ENCODE data around the gene FOXB1. TPM values are rescaled to one million over a fixed set of nuclear protein-coding genes. Genes with fewer than 3 reads are reported as not detected.

FOXB1 gene
- total RNA-seq, 1 donor from 2014 or later = not detected

DNA sequence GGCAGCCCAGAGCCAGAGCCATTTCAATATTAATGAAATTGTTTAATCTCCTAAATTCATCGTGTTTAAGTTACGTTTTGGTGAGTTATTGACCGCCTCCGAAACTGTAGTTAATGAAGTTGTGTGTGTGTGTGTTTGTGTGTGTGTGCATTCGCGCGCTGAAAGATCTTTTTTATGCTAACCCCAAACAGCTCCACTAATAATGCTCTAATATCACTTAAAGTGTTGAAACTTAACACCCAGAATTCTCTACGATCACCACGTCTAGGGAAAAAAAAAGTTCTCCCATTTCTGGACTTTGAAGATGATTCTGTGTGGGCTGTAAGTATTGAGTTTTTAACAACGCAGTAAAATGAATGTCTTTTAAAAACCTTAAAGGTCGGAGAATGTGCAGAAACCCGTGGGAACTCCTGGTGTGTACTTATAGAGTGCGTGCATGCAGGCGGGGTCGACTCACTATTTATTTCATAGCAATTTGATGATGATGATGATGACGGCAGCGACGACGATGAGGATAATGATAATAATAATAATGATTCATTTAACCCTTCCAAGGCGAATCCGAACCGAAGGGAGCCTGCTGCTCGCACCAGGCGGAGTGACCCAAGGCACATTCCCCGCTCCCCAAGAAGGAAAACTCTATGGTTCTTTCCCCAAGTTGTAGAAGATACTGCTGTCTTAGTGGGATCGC lies 1.4 kb upstream of the FOXB1 start:
- no peak for DNase-seq (ENCODE audit: extremely low spot score in 2 of 2)
- Histone ChIP-seq H3K4me3 (no peak overlapping the region), H3K9me3 (no peaks in the 10 kb centered on the region), H3K27ac (no peak overlapping the region), H3K36me3 (no peaks in the 10 kb centered on the region), H3K4me1 (peaks cover 37% of the 10 kb centered on the region), H3K27me3 (peaks cover 31% of the 10 kb centered on the region)
- intact Hi-C loops (cut with DNase I) = no loop called here
- TF ChIP-seq CTCF (IDR thresholded peaks at IDR 0.05) (no peak), POLR2AphosphoS5 (IDR thresholded peaks at IDR 0.05; ENCODE audit: insufficient read depth in 1 of 2, low read depth in 1 of 2) (no peak), POLR2A (IDR thresholded peaks at IDR 0.05) (no peak)

- Histone ChIP-seq H3K36me3 (no peaks in the 10 kb centered on the region), H3K9me3 (no peaks in the 10 kb centered on the region), H3K4me3 (peak overlapping the region in 1 of 2 donors; percentile 45), H3K4me1 (peaks cover 37% of the 10 kb centered on the region), H3K27ac (no peak overlapping the region), H3K27me3 (peaks cover 31% of the 10 kb centered on the region)
- TF ChIP-seq POLR2A (IDR thresholded peaks at IDR 0.05) = no peak
- no peak for TF ChIP-seq CTCF (IDR thresholded peaks at IDR 0.05)
- no peak for TF ChIP-seq POLR2AphosphoS5 (IDR thresholded peaks at IDR 0.05; ENCODE audit: insufficient read depth in 1 of 2, low read depth in 1 of 2)
- no peak for DNase-seq (ENCODE audit: extremely low spot score in 2 of 2)
- intact Hi-C loops (cut with DNase I) = no loop called here
These were observed 685 bp upstream of the FOXB1 start for GRCh38 chr15:60003243-60004008.

GRCh38 chr15:60004846-60005351 lies 788 bp downstream of the FOXB1 start:
- DNase-seq (ENCODE audit: extremely low spot score in 2 of 2) = no peak
- Histone ChIP-seq H3K27ac (no peak overlapping the region), H3K36me3 (no peaks in the 10 kb centered on the region), H3K4me3 (peak overlapping the region; percentile 10 to 45), H3K4me1 (peaks cover 37% of the 10 kb centered on the region), H3K9me3 (no peaks in the 10 kb centered on the region), H3K27me3 (peaks cover 23% of the 10 kb centered on the region)
- intact Hi-C loops (cut with DNase I) = no loop called here
- no peak for TF ChIP-seq POLR2AphosphoS5 (IDR thresholded peaks at IDR 0.05; ENCODE audit: insufficient read depth in 1 of 2, low read depth in 1 of 2)
- TF ChIP-seq CTCF (IDR thresholded peaks at IDR 0.05) = no peak
- no peak for TF ChIP-seq POLR2A (IDR thresholded peaks at IDR 0.05)

- H3K9me3 ChIP-seq = no peaks in the 10 kb centered on the region
- TF ChIP-seq CTCF (IDR thresholded peaks at IDR 0.05) = no peak
- no peak for TF ChIP-seq POLR2AphosphoS5 (IDR thresholded peaks at IDR 0.05; ENCODE audit: insufficient read depth in 1 of 2, low read depth in 1 of 2)
- no peak for TF ChIP-seq POLR2A (IDR thresholded peaks at IDR 0.05)
- intact Hi-C loops (cut with DNase I) = no loop called here
- peaks cover 22% of the 10 kb centered on the region for H3K27me3 ChIP-seq
- no peaks in the 10 kb centered on the region for H3K36me3 ChIP-seq
- H3K4me1 ChIP-seq = peaks cover 37% of the 10 kb centered on the region
- H3K27ac ChIP-seq = no peak overlapping the region
- DNase-seq (ENCODE audit: extremely low spot score in 2 of 2) = no peak
- peak overlapping the region; percentile 30 to 45 for H3K4me3 ChIP-seq
These were observed 1.5 kb downstream of the FOXB1 start for GRCh38 chr15:60005352-60006202.

Data from vagina (tissue), 2 donors.